H54 (cell line): Measurements from ENCODE around the gene ADGRD1.
"Not testable (repeated sequence)": the region's sequence is repeated elsewhere in the genome, so short reads cannot be mapped to it uniquely, and the experiment has no call there.

ENCODE experiments used
- DNase-seq: peaks from one replicate; pipeline ENCODE4 v3.0.0; 2011; ENCODE audit warnings: low spot score, mixed read lengths; ENCODE audit not compliant: insufficient read length
- FAIRE-seq: peaks from 3 replicates; lab custom pipeline; 2011; peaks lifted over from hg19 to GRCh38; lab: Jason Lieb, UNC
- POLR2A ChIP-seq: IDR thresholded peaks from 2 replicates; pipeline ENCODE4 v1.6.1; 2011; ENCODE audit warnings: low read depth, mild to moderate bottlenecking, low read length

The ADGRD1 gene

DNA sequence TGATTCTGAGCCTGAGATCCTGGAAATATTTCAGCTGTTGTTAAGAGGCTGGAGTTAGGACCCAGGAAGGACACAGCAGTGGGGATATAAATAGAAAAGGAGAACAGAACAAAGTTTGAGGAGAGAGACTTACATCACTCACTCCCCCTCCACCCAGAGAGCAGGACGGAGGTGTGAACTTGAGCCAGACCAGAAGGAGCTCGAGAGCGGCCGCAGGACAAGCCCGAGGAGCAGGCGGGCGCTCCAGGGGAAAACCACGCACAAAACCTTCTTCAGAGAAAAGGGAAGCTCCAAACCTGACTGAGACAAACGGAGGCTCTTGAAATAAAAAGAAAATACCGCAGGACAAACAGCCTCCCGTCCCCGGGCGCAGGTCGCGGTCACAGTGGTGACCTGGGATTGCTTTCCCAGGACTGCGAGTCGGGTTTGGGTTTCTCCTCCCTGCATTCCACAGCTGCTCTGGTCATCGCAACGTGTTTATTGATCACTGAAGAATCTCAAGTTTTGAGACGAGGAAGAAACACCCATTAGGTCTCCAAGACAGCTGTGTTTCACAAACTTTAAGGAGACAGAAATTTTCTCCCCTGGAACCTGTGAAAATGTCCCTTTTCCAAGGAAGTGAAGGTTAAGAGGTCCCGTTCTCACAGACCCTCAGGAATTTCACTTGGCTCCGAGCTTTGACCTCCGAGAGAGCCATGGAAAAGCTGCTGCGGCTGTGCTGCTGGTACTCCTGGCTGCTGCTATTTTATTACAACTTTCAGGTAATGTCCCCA lies at the start of gene ADGRD1:
Gene ADGRD1 (plus strand): TSS at position 137 of the 773 bp plus-strand sequence. CDS start 559 bp downstream, at position 696.
- TF ChIP-seq POLR2A, result no peak
- FAIRE-seq (no peak), DNase-seq (no peak)

DNA sequence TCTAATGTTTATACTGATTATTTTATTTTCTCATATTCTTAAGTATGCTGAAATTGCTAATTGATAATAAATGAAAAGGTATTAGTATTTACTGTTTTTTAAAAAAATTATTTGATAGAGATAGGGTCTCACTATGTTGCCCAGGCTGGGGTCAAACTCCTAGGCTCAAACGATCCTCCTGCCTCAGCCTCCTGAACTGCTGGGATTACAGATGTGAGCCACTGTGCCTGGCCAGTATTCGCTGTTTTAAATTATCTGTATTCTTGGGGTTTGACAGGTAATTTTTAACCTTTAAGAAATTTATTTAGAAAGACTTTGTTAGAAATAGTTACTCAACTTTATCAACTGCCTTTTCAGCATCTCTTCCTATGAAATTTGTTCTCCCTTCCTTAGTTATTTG lies 49.6 kb upstream of the ADGRD1 start:
- no peak for TF ChIP-seq POLR2A
- no peak for FAIRE-seq

DNA sequence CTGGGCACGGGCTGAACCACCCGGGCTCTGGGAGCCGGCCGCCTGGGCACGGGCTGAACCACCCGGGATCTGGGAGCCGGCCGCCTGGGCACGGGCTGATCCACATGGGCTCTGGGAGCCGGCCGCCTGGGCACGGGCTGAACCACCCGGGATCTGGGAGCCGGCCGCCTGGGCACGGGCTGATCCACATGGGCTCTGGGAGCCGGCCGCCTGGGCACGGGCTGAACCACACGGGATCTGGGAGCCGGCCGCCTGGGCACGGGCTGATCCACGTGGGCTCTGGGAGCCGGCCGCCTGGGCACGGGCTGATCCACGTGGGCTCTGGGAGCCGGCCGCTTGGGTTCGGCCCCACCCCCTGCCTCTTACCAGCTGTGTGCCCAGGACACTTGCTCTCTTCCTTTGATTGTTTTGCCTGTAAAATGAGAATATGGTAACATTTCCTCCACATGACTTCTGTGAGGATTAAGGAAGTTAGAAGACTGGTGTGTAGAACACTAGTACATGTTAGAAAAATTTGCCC lies 48.7 kb upstream of the ADGRD1 start:
- DNase-seq, FAIRE-seq: not testable (repeated sequence)

More for the DNA sequence above, 49.6 kb upstream of the ADGRD1 start:
- DNase-seq, result no peak

DNA sequence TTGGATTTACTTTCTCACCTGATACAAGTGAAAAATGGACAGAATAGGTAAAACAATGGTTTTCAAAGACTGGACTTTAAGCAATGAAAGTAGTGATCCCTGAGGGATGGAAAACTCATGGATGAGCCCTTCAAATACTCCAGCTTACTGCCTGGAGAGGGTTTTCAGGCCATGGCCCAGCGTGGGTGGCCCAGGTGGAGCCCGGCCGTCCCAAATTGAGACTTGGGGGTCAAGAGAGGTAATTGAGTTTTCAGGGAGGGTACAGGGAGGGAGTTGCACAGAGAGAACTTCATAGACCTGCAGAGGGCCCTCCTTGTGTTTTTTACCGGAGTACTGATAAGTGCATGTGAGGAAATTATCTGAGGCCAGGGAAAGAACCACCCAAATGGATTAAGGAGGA lies 44.6 kb upstream of the ADGRD1 start:
- FAIRE-seq (no peak), DNase-seq (no peak)
- TF ChIP-seq POLR2A, result no peak

DNA sequence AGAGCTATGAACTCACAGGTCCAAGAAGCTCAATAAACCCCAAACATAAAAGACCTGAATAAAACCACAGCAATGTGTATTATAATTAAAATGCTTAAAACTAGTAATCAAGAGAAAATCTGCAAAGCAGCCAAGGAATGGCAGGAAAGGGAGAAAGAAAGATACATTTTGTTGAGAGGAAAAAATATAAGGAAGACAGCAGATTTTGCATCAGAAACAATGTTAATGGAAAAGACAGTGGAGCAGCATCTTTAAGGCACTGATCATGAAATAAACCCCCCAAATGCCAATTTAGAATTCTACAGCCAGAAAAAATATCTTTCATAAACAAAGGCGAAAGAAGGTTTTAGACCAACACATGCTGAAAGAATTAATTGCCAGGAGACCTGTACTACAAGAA lies 42.5 kb upstream of the ADGRD1 start:
- DNase-seq, result no peak
- no peak for TF ChIP-seq POLR2A
- no peak for FAIRE-seq

DNA sequence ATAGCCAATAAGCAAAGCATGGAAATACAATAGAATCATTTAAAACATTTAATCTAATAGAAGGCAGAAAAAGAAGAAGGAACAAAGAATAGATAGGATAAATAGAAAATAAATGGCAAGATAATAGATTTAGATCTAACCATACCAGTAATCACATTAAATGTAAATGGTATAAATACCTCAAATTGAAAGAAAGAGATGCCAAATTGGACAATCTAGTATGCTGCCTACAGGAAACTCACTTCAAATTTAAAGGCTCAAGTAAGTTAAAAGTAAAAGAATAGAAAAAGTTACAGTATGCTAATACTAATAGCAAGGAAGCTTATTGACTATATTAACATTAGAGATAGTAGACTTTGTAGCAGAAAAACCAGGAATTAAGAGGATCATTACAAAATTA lies 41.8 kb upstream of the ADGRD1 start:
- FAIRE-seq (no peak), DNase-seq (no peak)
- no peak for TF ChIP-seq POLR2A

DNA sequence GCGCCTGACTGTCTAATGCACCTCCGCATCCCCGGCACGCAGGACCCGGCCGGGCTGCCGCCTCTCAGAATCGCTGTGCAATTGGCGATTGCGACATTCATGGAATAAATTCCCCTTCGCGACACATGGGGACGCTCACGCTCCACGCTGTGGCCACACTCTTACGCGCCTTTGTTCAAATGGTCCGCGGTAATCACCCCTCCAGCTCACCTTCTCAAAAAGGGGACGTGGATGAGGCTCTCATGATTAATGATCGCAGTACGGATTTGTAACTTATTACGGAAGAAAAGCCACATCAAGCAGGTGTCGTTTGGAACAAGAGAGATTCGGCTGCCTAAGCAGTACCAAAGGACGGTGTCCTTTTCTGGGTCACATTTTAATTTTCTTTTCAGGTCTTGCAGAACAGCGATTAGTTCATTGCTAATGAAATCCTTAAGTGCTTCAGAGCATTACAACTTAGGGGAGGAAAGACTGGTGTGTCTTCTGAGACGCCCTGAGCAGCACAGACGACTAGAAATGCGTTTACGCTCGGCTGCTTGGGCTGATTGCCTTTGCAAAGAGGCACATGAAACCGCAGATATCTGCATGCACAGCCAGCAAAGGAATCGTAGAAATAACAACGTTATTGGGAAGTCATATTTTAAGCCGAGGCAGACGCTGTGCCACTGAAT lies 37.3 kb upstream of the ADGRD1 start:
- FAIRE-seq (no peak), DNase-seq (no peak)

DNA sequence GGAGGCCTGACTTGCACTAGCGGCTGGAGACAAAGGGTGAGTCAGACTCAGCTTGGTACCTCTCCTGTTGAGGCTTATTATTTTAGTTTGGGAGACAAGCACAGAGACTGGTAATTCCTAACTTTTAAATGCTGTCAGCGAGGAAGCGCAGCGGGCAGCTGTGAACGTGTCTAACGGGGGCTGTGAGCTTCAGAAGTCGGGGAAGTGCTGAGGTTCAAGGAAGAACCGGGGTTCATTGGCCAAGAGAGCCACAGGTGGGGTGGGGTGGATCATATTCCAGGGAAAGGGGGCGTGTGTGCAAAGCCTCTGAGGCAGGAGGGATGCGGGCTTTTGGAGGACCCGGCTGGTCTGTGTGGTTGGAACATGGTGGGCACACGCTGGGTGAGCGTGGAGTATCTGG lies 36.1 kb upstream of the ADGRD1 start:
- no peak for FAIRE-seq
- no peak for TF ChIP-seq POLR2A
- no peak for DNase-seq

More for the DNA sequence above, 37.3 kb upstream of the ADGRD1 start:
- TF ChIP-seq POLR2A, result no peak

DNA sequence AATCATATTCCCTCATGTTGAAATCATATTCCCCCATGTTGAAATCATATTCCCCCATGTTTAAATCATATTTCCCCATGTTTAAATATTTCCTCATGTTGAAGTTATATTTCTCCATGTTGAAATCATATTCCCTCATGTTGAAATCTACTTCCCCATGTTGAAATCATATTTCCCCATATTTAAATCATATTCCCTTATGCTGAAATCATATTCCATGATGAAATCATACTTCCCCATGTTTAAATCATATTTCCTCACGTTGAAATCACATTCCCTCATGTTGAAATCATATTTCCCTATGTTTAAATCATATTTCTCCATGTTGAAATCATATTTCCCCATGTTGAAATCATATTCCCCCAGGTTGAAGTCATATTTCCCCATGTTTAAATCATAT lies 34.6 kb upstream of the ADGRD1 start:
- FAIRE-seq (no peak), DNase-seq (no peak)
- no peak for TF ChIP-seq POLR2A

DNA sequence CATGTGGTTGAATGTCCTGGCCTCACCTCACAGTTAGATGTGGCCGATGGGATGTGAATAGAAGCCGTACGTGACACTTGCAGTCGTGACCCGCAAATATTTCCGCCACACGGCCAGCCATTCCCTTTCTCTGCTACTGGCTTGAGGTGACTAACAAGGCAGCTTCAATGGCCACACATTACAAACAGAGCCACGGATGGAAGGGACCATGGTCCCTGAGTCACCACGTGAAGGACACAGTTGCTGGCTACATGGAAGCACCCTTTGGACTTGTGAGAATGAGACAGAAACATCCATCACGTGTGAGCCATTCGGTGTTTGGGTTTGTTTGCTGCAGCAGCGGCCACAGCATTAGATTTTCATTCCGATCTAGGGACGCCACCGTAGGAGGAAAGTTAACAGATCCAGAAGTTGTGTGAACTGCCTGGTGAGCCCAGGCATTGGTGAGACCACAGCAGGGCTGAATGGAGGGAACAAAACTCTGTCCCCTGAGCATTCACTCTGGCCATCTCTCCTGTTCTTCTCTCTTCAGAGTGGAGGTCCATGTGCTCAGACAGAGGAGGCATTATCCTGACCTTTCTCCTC lies 33.5 kb upstream of the ADGRD1 start:
- no peak for TF ChIP-seq POLR2A

DNA sequence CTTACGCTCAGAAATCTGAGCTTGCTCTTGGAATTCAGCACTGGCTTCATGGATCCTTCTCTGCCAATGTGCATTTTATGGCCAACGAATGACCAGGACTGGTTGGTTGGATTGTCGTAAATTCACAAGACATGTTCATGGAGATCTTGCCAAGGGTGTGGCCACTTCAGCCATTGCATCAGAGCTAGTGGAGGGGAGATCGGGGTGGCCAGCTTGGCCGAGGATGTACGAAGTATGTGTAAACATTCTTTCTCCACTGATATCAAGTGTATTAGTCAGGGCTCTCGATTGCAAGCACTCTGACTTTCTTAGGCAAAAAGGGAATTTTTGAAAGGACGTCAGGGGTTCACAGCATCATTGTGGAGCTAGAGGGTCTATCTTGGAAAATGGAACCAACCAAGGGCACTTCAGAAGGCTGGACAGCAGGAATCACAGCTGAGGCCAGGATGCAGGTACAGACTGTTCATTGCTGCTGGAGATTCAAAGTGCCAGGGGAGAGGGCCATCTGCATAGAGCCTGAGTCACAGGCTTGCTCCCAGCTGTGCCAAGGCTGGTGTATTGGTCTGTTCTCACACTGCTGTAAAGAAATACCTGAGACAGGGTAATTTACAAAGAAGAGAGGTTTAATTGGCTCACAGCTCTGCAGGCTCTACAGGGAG lies 32.9 kb upstream of the ADGRD1 start:
- DNase-seq (no peak), FAIRE-seq (no peak)

More for the DNA sequence above, 33.5 kb upstream of the ADGRD1 start:
- FAIRE-seq, result no peak
- no peak for DNase-seq

DNA sequence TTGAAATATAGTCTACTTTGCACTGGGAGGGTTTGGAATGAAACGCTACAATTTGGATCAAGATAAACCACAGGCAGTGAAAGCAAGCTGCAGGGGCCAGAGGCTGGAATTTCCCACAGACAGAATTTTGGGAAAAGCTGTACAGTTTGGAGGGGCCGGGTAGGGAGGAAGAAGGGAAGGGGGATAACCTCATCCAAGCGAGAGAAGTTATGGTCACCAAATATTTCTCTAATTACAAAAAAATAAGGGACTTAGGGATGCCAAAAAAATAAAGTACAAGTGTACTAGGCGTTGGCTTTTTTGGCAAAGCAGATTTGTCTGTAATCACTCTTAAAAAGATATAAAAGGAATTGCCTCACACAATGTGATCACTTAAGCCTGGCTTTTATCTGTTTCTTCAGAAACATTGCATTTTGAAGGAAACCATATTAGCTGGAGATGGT lies 31.2 kb upstream of the ADGRD1 start:
- DNase-seq, result no peak
- FAIRE-seq, result no peak
- TF ChIP-seq POLR2A, result no peak

More for the DNA sequence above, 32.9 kb upstream of the ADGRD1 start:
- no peak for TF ChIP-seq POLR2A

DNA sequence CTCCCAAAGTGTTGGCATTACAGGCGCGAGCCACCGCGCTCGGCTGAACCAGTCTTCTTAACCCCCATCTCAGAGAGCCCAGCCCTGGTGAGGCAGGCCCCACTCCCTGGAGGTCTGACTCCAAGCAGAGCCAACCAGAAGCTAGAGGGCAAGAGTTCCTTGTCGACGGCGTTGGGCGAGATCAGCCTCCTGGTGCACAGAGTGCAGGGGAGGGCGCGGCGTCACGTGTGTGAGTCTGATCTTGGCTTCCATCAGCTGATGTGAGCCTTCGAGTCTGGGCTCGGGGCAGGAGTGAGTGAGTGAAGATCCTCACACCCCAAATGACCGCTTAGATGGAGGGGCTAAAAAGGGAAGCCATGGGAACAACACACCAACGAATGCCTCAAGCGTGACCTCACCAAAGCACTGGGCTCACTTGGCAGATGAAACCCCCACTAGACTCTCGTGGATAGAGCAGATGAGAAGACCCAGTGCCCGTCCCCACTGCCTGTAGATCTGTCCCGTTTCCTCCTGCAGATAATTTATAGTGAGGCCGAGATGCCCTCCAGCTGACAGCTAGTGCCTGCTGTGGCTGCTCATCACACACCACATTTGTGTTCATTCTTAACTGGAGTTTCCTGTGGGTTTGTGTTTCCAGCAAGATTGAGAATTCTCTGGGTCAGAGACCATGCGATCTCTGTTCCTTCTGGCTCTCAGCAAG lies 28.6 kb upstream of the ADGRD1 start:
- TF ChIP-seq POLR2A, result no peak
- FAIRE-seq, result no peak
- no peak for DNase-seq

DNA sequence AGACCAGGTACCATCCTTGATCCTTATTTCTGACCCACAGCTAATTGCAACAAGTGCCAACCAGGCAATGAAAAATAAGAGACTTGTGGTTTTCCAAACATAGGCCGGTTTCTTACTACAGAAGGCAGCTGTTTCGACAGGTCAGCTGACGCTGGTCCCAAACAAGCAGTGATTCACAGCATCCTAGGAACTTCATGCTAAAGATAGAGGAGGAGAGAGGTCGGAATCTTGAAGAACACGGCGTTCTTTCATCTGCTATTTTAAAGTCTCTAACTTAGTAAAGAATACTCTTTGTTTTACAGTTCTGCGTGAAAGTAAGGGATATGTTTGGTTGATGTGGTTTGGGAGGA lies 28.1 kb upstream of the ADGRD1 start:
- no peak for TF ChIP-seq POLR2A
- FAIRE-seq (no peak), DNase-seq (no peak)
